ENCODE measurements around the gene HEATR1. TPM values are rescaled to one million over a fixed set of nuclear protein-coding genes. Genes with fewer than 3 reads are reported as not detected.

HEATR1 gene
- total and polyA plus RNA-seq, 4 donors, result 4.2 to 37.5 (median 19.6) TPM

- DNase-seq (peak in 2 of 3 donors; percentile 29 to 34), ATAC-seq (ENCODE audit: insufficient read depth, low FRiP score) (no peak)
- WGBS, 2 donors, result 69 to 79% methylated on average over 4 of the region's 4 CpGs
- no peak overlapping the region for H3K27ac ChIP-seq (ENCODE audit: low read depth in 1 of 2, low read length in 1 of 2)
- H3K27me3 ChIP-seq (ENCODE audit: control insufficient read depth in 3 of 3, insufficient read depth in 3 of 3, low read length in 2 of 3), result no peaks in the 10 kb centered on the region
- TF ChIP-seq, protein P1, sequence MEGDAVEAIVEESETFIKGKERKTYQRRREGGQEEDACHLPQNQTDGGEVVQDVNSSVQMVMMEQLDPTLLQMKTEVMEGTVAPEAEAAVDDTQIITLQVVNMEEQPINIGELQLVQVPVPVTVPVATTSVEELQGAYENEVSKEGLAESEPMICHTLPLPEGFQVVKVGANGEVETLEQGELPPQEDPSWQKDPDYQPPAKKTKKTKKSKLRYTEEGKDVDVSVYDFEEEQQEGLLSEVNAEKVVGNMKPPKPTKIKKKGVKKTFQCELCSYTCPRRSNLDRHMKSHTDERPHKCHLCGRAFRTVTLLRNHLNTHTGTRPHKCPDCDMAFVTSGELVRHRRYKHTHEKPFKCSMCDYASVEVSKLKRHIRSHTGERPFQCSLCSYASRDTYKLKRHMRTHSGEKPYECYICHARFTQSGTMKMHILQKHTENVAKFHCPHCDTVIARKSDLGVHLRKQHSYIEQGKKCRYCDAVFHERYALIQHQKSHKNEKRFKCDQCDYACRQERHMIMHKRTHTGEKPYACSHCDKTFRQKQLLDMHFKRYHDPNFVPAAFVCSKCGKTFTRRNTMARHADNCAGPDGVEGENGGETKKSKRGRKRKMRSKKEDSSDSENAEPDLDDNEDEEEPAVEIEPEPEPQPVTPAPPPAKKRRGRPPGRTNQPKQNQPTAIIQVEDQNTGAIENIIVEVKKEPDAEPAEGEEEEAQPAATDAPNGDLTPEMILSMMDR (IDR thresholded peaks at IDR 0.05; ENCODE audit: control extremely low read depth, extremely low read depth), result no peak
- peaks cover 0 to 2% (median 0%) of the 10 kb centered on the region in 5 donors for H3K4me1 ChIP-seq (ENCODE audit: control insufficient read depth in 5 of 5, insufficient read depth in 5 of 5, low read length in 5 of 5)
- no peaks in the 10 kb centered on the region for H3K36me3 ChIP-seq (ENCODE audit: control insufficient read depth in 4 of 4, insufficient read depth in 4 of 4, low read length in 4 of 4)
- H3K9ac ChIP-seq (ENCODE audit: insufficient read depth in 1 of 2, low read length in 2 of 2), result no peak overlapping the region
- no peaks in the 10 kb centered on the region for H3K9me3 ChIP-seq (ENCODE audit: control insufficient read depth in 4 of 4, insufficient read depth in 3 of 4, low read length in 3 of 4)
- no peak overlapping the region for H3K4me3 ChIP-seq
Observed at GRCh38 chr1:236639686-236640085, 35.4 kb upstream of the HEATR1 start.

GRCh38 chr1:236638945-236639344, 34.6 kb upstream of the HEATR1 start:
- Histone ChIP-seq H3K27ac (ENCODE audit: low read depth in 1 of 2, low read length in 1 of 2) (peak overlapping the region in 1 of 2 donors; percentile 23), H3K4me1 (ENCODE audit: control insufficient read depth in 5 of 5, insufficient read depth in 5 of 5, low read length in 5 of 5) (peaks cover 0 to 2% (median 0%) of the 10 kb centered on the region in 5 donors), H3K9ac (ENCODE audit: insufficient read depth in 1 of 2, low read length in 2 of 2) (no peak overlapping the region), H3K27me3 (ENCODE audit: control insufficient read depth in 3 of 3, insufficient read depth in 3 of 3, low read length in 2 of 3) (no peaks in the 10 kb centered on the region), H3K9me3 (ENCODE audit: control insufficient read depth in 4 of 4, insufficient read depth in 3 of 4, low read length in 3 of 4) (no peaks in the 10 kb centered on the region), H3K4me3 (no peak overlapping the region), H3K36me3 (ENCODE audit: control insufficient read depth in 4 of 4, insufficient read depth in 4 of 4, low read length in 4 of 4) (no peaks in the 10 kb centered on the region)
- DNase-seq (no peak), ATAC-seq (ENCODE audit: insufficient read depth, low FRiP score) (no peak)
- TF ChIP-seq, protein P1 (IDR thresholded peaks at IDR 0.05; ENCODE audit: control extremely low read depth, extremely low read depth), result no peak
- 86 to 89% methylated on average over 13 of the region's 13 CpGs for WGBS, 2 donors

DNA sequence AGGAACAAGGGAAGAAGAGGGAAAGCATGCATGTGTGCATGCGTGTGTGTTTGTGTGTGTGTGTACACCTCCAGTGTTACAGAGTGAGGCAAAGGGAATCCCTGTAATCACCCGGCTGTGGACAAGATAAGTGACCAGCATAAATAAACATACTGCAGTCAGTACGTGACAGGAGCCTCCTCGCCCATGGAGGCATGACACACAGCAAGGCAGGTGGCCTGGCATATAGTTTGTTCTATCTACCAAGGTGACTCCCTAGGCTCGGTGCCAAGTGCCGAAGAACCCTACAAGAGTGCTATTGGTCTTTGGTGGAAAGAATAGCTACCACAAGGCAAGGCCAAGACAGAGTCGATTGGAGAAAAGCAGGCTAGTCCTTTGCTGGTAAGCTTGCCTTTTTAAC, 31.7 kb upstream of the HEATR1 start:
- 78 to 88% methylated on average over 7 of the region's 7 CpGs for WGBS, 2 donors
- Histone ChIP-seq H3K36me3 (ENCODE audit: control insufficient read depth in 4 of 4, insufficient read depth in 4 of 4, low read length in 4 of 4) (no peaks in the 10 kb centered on the region), H3K9ac (ENCODE audit: insufficient read depth in 1 of 2, low read length in 2 of 2) (no peak overlapping the region), H3K4me3 (no peak overlapping the region), H3K4me1 (ENCODE audit: control insufficient read depth in 5 of 5, insufficient read depth in 5 of 5, low read length in 5 of 5) (peaks cover 0 to 1% (median 0%) of the 10 kb centered on the region in 5 donors), H3K27ac (ENCODE audit: low read depth in 1 of 2, low read length in 1 of 2) (no peak overlapping the region), H3K27me3 (ENCODE audit: control insufficient read depth in 3 of 3, insufficient read depth in 3 of 3, low read length in 2 of 3) (no peaks in the 10 kb centered on the region), H3K9me3 (ENCODE audit: control insufficient read depth in 4 of 4, insufficient read depth in 3 of 4, low read length in 3 of 4) (no peaks in the 10 kb centered on the region)
- no peak for ATAC-seq (ENCODE audit: insufficient read depth, low FRiP score)
- TF ChIP-seq, protein P1 (IDR thresholded peaks at IDR 0.05; ENCODE audit: control extremely low read depth, extremely low read depth), result no peak
- no peak for DNase-seq
